ENCODE data around the gene GOLGA2.
"Not testable (repeated sequence)": the region's sequence is repeated elsewhere in the genome, so short reads cannot be mapped to it uniquely, and the experiment has no call there.

Gene GOLGA2

GRCh38 chr9:128294142-128294541 lies 18.3 kb upstream of the GOLGA2 start:
- DNase-seq (ENCODE audit: low read depth) = no peak

DNA sequence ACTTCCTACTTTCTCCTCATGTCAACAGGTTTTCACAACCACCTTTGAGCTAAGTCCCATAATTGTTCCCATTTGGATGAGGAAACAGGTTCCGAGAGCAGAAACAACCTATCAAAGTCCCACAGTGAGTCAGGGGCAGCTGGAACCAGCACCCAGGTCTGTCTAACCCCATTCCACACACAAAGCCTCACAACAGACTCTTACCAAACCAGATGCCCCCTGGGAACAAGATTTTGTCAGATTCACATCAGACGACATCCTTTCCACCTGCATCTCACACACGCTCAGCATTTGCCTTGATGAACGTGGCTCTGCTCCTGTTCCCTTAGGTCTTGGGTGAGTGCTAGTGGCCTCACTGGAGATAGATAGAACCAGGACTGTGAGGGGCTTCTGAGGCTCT lies 17.3 kb upstream of the GOLGA2 start:
- DNase-seq (ENCODE audit: low read depth) = no peak

GRCh38 chr9:128292009-128292408 lies 16.2 kb upstream of the GOLGA2 start:
- no peak for DNase-seq (ENCODE audit: low read depth)

- no peak for DNase-seq (ENCODE audit: low read depth)
Measured at GRCh38 chr9:128288273-128289004, 12.6 kb upstream of the GOLGA2 start.

- no peak for DNase-seq (ENCODE audit: low read depth)
Measured at GRCh38 chr9:128286440-128286839, 10.6 kb upstream of the GOLGA2 start.

DNA sequence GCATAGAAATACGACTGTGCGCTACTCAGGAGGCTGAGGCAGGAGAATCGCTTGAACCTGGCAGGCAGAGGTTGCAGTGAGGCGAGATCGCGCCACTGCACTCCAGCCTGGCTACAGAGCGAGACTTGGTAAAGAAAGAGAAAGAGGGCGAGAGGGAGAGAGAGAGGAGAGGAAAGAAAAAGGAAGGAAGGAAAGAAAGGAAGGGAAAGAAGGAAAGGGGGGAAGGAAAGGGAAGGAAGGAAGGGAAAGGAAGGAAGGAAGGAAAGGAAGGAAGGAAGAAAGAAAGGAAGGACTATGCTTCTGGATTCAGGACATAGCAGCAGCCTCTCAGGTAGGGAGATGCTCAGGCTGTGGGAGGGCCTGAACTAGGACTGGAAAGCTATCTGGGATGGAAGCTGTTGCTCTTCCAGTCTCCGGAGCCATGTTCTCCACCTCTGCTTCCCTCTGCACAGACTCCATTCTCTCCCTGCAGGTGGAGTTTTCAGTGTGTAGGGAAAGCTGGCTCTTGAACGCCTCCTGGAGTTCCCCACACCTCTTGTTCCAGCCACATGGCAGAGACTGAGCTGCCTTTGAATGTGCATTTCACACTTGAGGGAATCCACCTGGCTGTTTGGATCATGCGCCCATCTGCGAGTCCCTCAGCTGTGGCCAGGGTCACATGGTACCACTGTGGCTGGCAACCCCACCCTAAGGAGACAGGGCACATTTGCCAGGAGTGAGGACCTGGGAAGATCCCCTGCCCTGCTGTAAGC lies 9.4 kb upstream of the GOLGA2 start:
- DNase-seq (ENCODE audit: low read depth) = no peak

GRCh38 chr9:128282500-128282899 lies 6.7 kb upstream of the GOLGA2 start:
- DNase-seq (ENCODE audit: low read depth) = no peak

GRCh38 chr9:128280084-128280622 lies 4.3 kb upstream of the GOLGA2 start:
- no peak for DNase-seq (ENCODE audit: low read depth)

DNA sequence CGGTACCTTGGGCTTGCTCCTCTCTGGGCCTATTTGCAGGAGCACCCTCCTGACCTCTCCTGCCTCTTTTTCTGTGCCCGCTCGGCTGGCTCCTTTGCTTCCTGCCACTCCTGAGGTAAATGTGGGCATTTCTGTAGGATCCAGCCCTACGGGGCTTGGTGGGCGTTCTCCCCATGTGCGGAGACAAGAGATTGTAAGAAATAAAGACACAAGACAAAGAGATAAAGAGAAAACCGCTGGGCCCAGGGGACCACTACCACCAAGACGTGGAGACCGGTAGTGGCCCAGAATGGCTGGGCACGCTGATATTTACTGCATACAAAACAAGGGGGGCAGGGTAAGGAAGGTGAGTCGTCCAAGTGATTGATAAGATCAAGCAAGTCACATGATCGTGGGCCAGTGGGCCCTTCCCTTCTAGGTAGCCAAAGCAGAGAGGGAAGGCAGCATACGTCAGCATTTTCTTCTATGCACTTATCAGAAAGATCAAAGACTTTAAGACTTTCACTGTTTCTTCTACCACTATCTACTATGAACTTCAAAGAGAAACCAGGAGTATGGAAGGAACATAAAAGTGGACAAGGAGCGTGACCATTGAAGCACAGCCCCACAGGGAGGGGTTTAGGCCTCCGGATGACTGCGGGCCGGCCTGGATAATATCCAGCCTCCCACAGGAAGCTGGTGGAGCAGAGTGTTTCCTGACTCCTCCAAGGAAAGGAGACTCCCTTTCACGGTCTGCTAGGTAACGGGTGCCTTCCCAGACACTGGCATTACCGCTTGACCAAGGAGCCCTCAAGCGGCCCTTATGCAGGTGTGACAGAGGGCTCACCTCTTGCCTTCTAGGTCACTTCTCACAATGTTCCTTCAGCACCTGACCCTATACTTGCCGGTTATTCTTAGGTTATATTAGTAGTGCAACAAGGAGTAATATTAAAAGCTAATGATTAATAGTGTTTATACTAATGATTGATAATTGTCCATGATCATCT lies 3.6 kb upstream of the GOLGA2 start:
- DNase-seq (ENCODE audit: low read depth) = not testable (repeated sequence)

DNA sequence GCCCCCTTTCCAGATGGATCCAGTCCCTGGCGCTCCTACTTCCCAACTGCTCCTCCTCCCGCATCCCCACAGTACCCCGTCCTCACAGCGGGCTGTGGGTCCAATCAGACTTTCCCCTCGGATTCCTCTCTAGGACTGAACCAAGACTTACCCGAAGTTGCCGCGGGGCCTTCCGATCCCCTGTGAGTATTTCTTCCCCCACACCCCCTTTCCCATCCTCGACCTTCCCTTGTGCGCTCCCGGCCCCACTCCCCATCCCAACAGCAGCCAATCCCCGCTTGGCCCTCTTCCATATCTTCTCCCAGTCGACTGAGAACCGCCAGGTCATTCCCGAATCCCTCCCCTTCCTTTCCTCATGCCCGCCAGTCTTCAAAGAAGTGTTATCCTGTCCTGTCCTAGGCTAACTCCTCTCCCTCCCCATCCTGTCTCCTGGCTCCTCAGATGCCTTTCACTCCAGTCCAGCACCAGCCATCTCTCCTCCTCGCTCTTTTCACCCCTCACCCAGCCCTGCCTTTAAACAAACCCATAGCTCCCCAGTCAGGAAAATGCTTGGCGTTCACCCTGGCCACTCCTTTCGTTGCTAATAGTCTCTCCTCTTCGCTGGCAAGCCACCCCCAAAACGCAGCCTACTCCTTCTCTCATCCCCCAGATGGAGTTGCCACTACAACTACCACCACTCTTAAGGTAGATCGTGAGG lies 915 bp upstream of the GOLGA2 start:
- DNase-seq (ENCODE audit: low read depth) = no peak

GRCh38 chr9:128276008-128276573 lies 284 bp upstream of the GOLGA2 start, which contains the start of gene SWI5:
Gene SWI5, plus strand, starts transcription at chr9:128276276.
- DNase-seq (ENCODE audit: low read depth) = peak; percentile 100

- DNase-seq (ENCODE audit: low read depth) = no peak
Measured at GRCh38 chr9:128274245-128274644, 1.6 kb downstream of the GOLGA2 start.

DNA sequence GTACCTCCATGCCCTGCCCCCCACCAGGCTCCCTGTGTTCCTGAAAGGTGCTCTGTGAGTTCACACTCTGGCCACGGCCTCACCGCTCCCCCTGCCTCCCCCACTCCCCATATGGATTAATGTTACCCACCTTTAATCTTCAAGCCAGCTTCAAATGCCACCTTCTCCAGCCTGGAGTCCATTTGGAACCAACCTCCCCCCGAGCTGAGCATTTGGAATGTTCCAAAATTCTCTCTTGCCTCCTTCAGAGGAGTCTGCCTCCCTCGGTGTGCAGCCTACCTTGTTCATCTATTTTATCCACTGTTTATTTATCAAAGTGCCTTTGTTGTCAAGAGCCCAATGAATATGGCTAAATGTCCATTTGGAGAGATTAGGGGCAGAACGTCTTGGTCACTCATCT lies 4.3 kb downstream of the GOLGA2 start:
- no peak for DNase-seq (ENCODE audit: low read depth)

DNA sequence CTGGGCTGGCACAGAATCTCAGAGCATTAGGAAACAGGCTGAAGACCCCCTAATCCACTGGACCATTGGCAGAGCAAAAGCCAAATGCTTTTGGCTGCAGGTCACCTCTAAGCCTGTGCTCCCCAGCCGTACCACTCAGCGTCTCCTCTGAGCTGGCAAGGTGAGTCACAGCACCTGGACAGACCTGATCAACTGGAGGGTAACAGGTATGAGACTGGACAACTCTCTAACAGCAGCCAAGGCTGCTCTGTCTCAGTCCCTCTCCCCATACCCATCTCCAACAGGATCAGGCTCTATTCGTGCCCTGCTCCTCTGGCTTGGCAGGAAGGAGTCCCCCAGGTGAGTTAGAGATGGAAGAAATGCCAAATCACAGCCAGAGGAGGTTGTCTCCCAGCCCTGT lies 4.7 kb downstream of the GOLGA2 start:
- no peak for DNase-seq (ENCODE audit: low read depth)

- DNase-seq (ENCODE audit: low read depth) = no peak
Measured at GRCh38 chr9:128266868-128267590, 8.8 kb downstream of the GOLGA2 start.

DNA sequence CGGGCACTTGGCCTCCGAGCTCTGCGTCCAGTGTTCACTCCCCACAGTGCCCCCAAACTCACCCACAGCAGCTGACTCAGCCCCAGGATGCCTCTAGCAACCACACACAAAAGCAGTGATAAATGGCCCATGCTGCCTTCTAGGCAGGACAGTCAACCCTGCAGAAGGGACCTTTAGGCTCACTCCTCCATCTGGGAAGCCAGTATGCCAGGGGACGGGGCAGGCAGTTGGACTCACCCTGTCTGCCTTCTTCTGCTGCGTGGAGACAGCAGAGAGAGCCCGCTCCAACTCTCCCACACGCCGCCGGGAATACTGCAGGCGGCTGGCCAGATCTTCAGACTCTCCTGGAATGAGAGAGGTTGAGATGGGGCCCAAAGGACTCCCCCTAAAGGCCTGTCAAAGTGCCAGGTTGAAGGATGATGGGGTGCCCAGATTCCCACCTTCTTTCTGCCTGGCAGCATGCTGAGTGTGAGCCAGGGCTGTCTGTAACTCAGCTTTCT lies 10.4 kb downstream of the GOLGA2 start:
- no peak for DNase-seq (ENCODE audit: low read depth)

DNA sequence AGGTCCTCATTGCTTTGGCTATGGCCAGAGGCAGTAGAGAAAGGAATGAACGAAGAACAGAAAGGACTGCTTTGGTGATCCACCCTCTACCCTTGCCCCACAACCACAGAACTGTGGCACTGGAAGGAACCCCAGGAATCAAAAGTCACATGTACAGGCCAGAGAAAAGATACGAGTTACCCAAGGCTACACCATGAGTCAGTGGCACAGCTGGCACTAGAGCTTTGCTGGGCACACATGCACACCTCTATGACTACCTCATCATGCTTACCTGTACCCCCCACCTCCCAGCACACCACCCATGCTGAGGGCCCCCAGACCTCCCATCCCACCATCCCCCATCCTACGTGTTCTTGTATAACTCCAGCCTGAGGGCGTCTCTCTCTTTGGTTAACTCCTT lies 13.1 kb downstream of the GOLGA2 start:
- no peak for DNase-seq (ENCODE audit: low read depth)

DNA sequence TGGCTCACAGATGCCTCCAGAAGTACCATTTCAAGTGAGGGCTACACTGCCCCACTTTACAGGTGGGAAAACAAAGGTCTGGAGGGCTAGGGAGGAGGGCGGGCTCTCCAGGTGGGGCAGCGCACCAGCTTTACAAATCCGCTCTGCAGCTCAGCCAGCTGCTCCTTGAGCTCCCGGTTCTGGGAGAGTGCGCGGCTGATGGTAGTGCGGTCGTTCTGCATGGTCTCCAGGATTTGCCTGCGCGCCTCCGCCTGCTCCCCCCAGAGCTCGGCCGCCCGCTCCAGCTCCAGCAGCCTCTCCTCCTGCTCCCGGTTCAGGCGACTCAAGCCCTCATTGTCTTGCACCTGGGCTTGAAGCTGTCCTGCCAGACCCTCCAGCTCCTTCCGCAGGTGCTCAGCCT lies 15.5 kb downstream of the GOLGA2 start:
- DNase-seq (ENCODE audit: low read depth) = no peak

DNA sequence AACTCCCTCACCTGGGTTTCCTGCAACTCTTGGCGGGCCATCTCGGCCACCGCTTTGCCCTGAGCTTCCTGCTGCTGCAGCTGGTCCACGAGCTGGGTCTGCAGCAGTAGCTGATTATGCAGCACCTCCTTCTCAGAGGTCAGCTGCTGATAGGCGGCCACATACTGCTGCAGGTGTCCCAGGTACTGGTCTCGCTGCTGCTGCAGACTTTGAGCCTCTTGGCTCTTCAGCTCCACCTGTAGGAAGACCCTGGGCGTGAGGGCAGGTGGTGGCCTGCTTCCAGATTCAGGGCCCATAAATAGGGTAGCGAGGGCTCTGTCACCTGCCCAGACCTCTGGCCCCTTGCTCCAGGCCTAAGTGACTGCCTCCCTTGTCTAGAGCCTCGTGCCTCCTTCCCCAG lies 16.7 kb downstream of the GOLGA2 start:
- DNase-seq (ENCODE audit: low read depth) = no peak

DNA sequence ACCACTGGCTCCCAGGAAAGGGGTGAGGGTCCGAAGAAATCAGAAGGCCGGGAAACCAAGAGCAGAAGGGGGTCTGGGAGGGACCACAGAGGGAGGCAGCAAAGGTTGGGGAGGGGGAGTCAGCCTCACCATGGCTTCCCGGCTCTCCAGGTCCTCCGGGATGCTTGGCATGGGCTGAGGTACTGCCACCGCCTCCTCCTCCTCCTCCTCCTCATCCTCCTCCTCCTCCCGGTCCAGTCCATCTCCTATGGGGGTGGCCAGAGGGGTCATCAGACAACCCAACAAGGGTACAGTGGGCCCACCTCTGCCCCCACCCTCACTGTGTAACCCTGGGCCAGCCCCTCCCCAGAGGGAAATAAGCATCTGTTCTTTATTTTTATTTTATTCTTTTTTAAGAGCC lies 17.5 kb downstream of the GOLGA2 start:
- DNase-seq (ENCODE audit: low read depth) = no peak

All from stimulated activated CD8-positive, alpha-beta memory T cell treated with anti-CD3 and anti-CD28 coated beads, Interleukin-15, amount 100 ng/mL, for 1 hour (primary cell).